ENCODE data around the gene SH3D21. TPM values are rescaled to one million over a fixed set of nuclear protein-coding genes. Genes with fewer than 3 reads are reported as not detected.

SH3D21 gene
- total and polyA plus RNA-seq, 2 of the 8 experiments (the other 6 are each of a cell fraction or from before 2014, with no cell fraction given), result 3.4 to 8.6 TPM

- 100% methylated on average over 2 of the region's 2 CpGs; no CpG with 5 or more reads in 1 of the 2 experiments for WGBS, 2 experiments (ENCODE audit: extremely low coverage in 1 of 2, insufficient coverage in 1 of 2, insufficient read length in 1 of 2, insufficient replicate concordance in 2 of 2, low coverage in 1 of 2, low lambda C conversion rate in 2 of 2, missing lambda C conversion rate in 1 of 2)
- POLR2A ChIA-PET (ENCODE audit: partially characterized antibody), result interaction anchor here (0.8 to 1.0 kb wide), 2 partner anchors 11 to 57 kb away, joined by 3 read pairs; no protein-coding TSS in a partner anchor
These were observed 10.8 kb upstream of the SH3D21 start for GRCh38 chr1:36295390-36295789.

More at GRCh38 chr1:36295390-36295789, 10.8 kb upstream of the SH3D21 start:
- H2BK5ac ChIP-seq (ENCODE audit: low read depth, low read length), result no peak overlapping the region
- no peak overlapping the region for H2BK20ac ChIP-seq (ENCODE audit: low read length)
- FAIRE-seq, result no peak
- no peak overlapping the region for H4K5ac ChIP-seq (ENCODE audit: insufficient read length, low read depth, low read length)
- CTCF ChIA-PET (ENCODE audit: partially characterized antibody), result interaction anchor here (0.8 to 10.4 kb wide), 2 partner anchors 9 to 108 kb away, joined by 3 to 68 read pairs; no protein-coding TSS in a partner anchor
- no peak overlapping the region for H3K23ac ChIP-seq (ENCODE audit: insufficient read length)
- no peaks in the 10 kb centered on the region for H3K9me3 ChIP-seq (ENCODE audit: insufficient read depth in 2 of 2, low read depth in 1 of 2, low read length in 1 of 2)
- H2BK15ac ChIP-seq (ENCODE audit: low read length), result no peak overlapping the region
- no peak overlapping the region for H4K91ac ChIP-seq (replicated peaks; ENCODE audit: insufficient read length, low read length)
- no peaks in the 10 kb centered on the region; the same call in 1 of the 2 replicates for H3K23me2 ChIP-seq (ENCODE audit: low read depth, low read length)
- no peak overlapping the region for H4K8ac ChIP-seq (ENCODE audit: extremely low read depth, insufficient read depth, low read length)
- H3K4me2 ChIP-seq (ENCODE audit: insufficient read depth in 1 of 2, low read depth in 2 of 2, low read length in 2 of 2), result no peak overlapping the region
- H3K9ac ChIP-seq (replicated peaks in 1 of 4; ENCODE audit: extremely low read depth in 1 of 4, low read depth in 3 of 4, low read length in 3 of 4), result no peak overlapping the region
- no peak overlapping the region for H3K27ac ChIP-seq (ENCODE audit: low read depth, low read length)
- no peak overlapping the region for H2BK12ac ChIP-seq (ENCODE audit: low read depth, low read length)
- H2AFZ ChIP-seq (ENCODE audit: low read length), result no peak overlapping the region
- H3K27me3 ChIP-seq (replicated peaks in 1 of 4; ENCODE audit: control insufficient read depth in 3 of 4, extremely low read depth in 1 of 4, insufficient read depth in 3 of 4, low read length in 3 of 4), result no peaks in the 10 kb centered on the region
- H3K56ac ChIP-seq (replicated peaks; ENCODE audit: insufficient read length, low read depth, low read length), result no peak overlapping the region
- no peak overlapping the region for H3K14ac ChIP-seq (ENCODE audit: insufficient read length)
- H2AK5ac ChIP-seq (ENCODE audit: low read depth, low read length), result no peak overlapping the region
- no peak overlapping the region for H3K18ac ChIP-seq (ENCODE audit: extremely low read depth, low read length)
- H4K20me1 ChIP-seq (replicated peaks in 1 of 2; ENCODE audit: control insufficient read depth in 1 of 2, insufficient read depth in 2 of 2, low read length in 2 of 2), result peaks cover 0 to 2% of the 10 kb centered on the region in 2 experiments
- no peaks in the 10 kb centered on the region; the same call in 1 of the 2 replicates for H3K79me1 ChIP-seq (ENCODE audit: low read depth, low read length)
- no peak overlapping the region for H3K4me3 ChIP-seq (ENCODE audit: extremely low read depth in 1 of 4, insufficient read depth in 2 of 4, low read depth in 3 of 4, low read length in 4 of 4)
- H3K79me2 ChIP-seq (ENCODE audit: control insufficient read depth in 1 of 2, insufficient read depth in 2 of 2, low read length in 2 of 2), result no peaks in the 10 kb centered on the region; a peak in 1 of 4 replicates
- H3K4me1 ChIP-seq (replicated peaks in 1 of 4; ENCODE audit: control insufficient read depth in 3 of 4, insufficient read depth in 4 of 4, low read length in 3 of 4), result no peaks in the 10 kb centered on the region
- H3K4ac ChIP-seq (replicated peaks; ENCODE audit: insufficient read length, low read depth, low read length), result no peak overlapping the region
- H3K36me3 ChIP-seq (ENCODE audit: control insufficient read depth in 2 of 4, insufficient read depth in 4 of 4, low read length in 3 of 4), result peaks cover 26 to 82% (median 64%) of the 10 kb centered on the region in 4 experiments
- DNase-seq (ENCODE audit: low read depth in 1 of 2, low spot score in 2 of 2), result no peak
- TF ChIP-seq CEBPB (IDR thresholded peaks at IDR 0.05; ENCODE audit: low read depth, low read length) (no peak), TAF1 (IDR thresholded peaks at IDR 0.05; ENCODE audit: low read depth, low read length) (no peak), SP2 (IDR thresholded peaks at IDR 0.05; ENCODE audit: low read length) (no peak), SP1 (IDR thresholded peaks at IDR 0.05; ENCODE audit: low read depth, low read length) (no peak), RAD21 (IDR thresholded peaks at IDR 0.05 in 1 of 2, conservative IDR thresholded peaks at IDR 0.05 in 1 of 2; ENCODE audit: low read depth in 2 of 2, low read length in 2 of 2) (no peak), RXRA (IDR thresholded peaks at IDR 0.05; ENCODE audit: insufficient read depth, low read depth, low read length) (no peak), E2F6 (IDR thresholded peaks at IDR 0.05) (no peak), RBBP5 (IDR thresholded peaks at IDR 0.05; ENCODE audit: borderline replicate concordance, low read depth, low read length) (no peak), GTF2F1 (IDR thresholded peaks at IDR 0.05; ENCODE audit: borderline replicate concordance, low read depth, low read length) (no peak), BCL11A (IDR thresholded peaks at IDR 0.05; ENCODE audit: low read depth in 2 of 2, low read length in 2 of 2) (no peak)
- H2BK120ac ChIP-seq (replicated peaks; ENCODE audit: low read depth, low read length), result no peak overlapping the region
